Gastroesophageal sphincter (tissue), 3 donors: ENCODE results near the gene PCNX3.

Experiments used
- EP300 ChIP-seq: sonication (generic); formaldehyde crosslinking; IDR thresholded peaks from one replicate; pipeline ENCODE4 v1.6.1; 2017; ENCODE audit warnings: antibody characterized with exemption, mild to moderate bottlenecking
- POLR2A ChIP-seq, 2 donors: fragments of 450-650 bp; IDR thresholded peaks; one replicate each; pipeline ENCODE4 v1.6.1; 2017; ENCODE audit warnings: antibody characterized with exemption in 2 of 2, mild to moderate bottlenecking in 2 of 2, moderate library complexity in 1 of 2
- POLR2AphosphoS5 ChIP-seq: sonication (generic); formaldehyde crosslinking; IDR thresholded peaks from one replicate; pipeline ENCODE4 v1.6.1; 2017; ENCODE audit warnings: antibody characterized with exemption
- TF ChIP-seq, protein P1 (sequence below), 4 experiments: fragments of 200-600 bp in 2 of 4; fragments of 450-650 bp in 2 of 4; sonication (generic) in 1 of 4; IDR thresholded peaks; one replicate each; pipeline ENCODE4 v1.5.1; 2017 to 2019; ENCODE audit warnings: antibody characterized with exemption in 4 of 4, mild to moderate bottlenecking in 2 of 4, moderate library complexity in 2 of 4

DNA sequence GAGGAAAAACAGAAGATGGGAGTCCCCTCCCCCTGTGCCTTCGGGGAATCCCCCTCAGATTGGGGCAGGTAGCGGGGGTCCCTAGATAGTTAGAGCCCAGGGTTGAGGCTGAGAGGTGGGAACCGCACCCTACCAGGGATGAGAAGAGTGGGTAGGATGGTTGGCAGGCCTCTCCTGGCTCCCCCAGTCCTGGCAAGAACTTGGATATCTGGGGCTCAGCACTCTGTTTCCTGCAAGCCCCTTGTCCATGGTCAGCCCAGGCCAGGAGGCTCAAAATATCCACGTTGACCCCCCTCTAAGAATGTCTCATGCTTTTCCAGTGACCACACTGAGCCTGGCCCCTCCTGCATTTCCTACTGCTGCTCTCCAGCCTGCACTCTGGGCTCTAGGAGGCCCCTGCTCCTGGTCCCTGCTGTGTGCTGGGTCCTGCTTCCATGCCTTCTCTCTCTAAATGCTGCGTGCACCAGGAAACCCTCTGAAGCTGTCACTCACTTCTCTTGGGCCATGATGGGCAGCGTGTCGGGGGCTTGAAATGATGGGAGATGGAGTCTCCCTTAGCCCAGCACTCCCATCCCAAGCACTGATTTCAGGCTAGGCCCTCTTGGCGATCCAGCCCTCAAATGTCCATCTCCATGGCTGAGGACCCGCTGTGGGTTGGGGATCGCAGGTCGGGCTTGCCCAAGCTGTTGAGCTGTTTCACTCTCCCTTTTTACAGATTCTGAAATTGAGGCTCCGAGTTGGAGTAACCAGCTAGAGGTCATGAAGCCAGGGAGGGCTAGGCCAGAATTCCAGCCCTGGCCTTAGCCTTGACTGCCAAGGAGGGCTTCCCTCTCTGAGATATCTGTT is 3.6 kb upstream of the PCNX3 start:
- TF ChIP-seq, protein P1, sequence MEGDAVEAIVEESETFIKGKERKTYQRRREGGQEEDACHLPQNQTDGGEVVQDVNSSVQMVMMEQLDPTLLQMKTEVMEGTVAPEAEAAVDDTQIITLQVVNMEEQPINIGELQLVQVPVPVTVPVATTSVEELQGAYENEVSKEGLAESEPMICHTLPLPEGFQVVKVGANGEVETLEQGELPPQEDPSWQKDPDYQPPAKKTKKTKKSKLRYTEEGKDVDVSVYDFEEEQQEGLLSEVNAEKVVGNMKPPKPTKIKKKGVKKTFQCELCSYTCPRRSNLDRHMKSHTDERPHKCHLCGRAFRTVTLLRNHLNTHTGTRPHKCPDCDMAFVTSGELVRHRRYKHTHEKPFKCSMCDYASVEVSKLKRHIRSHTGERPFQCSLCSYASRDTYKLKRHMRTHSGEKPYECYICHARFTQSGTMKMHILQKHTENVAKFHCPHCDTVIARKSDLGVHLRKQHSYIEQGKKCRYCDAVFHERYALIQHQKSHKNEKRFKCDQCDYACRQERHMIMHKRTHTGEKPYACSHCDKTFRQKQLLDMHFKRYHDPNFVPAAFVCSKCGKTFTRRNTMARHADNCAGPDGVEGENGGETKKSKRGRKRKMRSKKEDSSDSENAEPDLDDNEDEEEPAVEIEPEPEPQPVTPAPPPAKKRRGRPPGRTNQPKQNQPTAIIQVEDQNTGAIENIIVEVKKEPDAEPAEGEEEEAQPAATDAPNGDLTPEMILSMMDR (IDR thresholded peaks at IDR 0.05): no peak
- no peak for TF ChIP-seq POLR2AphosphoS5
- no peak for TF ChIP-seq POLR2A (IDR thresholded peaks at IDR 0.05)
- no peak for TF ChIP-seq EP300
